T-helper 1 cell treated with Interleukin-12 subunit alpha and Interleukin-12 subunit beta and Interleukin-4 antibody, amounts not matched to agents 30 ng/mL and 1 ng/mL, for 36 hours (primary cell): Measurements from ENCODE around the gene BIRC5. TPM values are rescaled to one million over a fixed set of nuclear protein-coding genes. Genes with fewer than 3 reads are reported as not detected.

Experiments used
- intact Hi-C: fragments of 100-400 bp; cut with micrococcal nuclease; formaldehyde crosslinking; loops from one replicate; pipeline ENCODE4 v1.15.1; 2024
- total RNA-seq: library from RNA; stranded (reverse); gene quantifications from 2 replicates; pipeline ENCODE4 v1.2.3, GENCODE V29; 2022

The BIRC5 gene
- total RNA-seq, 1 donor from 2014 or later: 53.4 TPM

DNA sequence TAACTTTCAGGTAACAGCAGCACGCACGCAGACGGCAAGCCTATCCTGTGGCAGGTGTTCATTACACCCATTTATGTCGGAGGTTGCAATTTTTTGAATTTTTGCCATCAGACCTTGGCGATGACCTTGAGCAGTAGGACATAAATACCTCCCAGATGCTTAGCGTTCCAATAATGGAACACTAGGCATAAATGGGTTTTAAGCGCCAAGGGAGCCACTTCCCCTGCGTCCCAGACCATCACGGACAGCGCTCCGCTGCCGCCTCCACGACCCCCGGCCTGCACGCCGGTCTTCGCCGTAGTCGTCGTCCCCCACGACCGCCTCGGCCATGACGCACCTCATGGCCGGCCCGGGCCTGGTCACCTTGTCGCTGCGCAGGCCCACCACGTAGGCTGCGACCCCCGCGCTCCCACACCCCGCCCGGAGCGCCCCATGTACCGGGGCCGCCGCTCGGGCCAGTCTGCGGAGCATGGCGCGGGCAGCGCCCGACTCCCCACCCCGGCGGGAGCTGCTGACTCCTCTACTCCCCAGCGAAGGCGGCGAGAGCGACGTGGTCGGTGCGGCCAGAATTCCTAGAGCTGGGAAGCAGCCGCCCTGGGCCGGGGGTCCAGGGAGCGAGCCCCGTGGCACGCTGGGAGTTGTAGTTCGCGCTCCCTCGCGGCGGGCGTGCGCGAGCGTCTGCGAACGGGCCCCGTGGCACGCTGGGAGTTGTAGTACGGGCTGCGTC lies 40.1 kb downstream of the BIRC5 start:
- intact Hi-C loops: loop anchor here (1.0 to 10.0 kb wide), 9 partner anchors 40 to 589 kb away; partner anchors contain the start of genes BIRC5, CYTH1, PGS1 and SOCS3

GRCh38 chr17:78255029-78255656 lies 41.1 kb downstream of the BIRC5 start:
- intact Hi-C loops: loop anchor here (2.0 to 10.0 kb wide), 2 partner anchors 124 to 590 kb away; partner anchors contain the start of gene PGS1

GRCh38 chr17:78255953-78256706 lies 42.1 kb downstream of the BIRC5 start:
- intact Hi-C loops: loop anchor here (2.0 to 10.0 kb wide), 2 partner anchors 123 to 591 kb away; partner anchors contain the start of gene PGS1

DNA sequence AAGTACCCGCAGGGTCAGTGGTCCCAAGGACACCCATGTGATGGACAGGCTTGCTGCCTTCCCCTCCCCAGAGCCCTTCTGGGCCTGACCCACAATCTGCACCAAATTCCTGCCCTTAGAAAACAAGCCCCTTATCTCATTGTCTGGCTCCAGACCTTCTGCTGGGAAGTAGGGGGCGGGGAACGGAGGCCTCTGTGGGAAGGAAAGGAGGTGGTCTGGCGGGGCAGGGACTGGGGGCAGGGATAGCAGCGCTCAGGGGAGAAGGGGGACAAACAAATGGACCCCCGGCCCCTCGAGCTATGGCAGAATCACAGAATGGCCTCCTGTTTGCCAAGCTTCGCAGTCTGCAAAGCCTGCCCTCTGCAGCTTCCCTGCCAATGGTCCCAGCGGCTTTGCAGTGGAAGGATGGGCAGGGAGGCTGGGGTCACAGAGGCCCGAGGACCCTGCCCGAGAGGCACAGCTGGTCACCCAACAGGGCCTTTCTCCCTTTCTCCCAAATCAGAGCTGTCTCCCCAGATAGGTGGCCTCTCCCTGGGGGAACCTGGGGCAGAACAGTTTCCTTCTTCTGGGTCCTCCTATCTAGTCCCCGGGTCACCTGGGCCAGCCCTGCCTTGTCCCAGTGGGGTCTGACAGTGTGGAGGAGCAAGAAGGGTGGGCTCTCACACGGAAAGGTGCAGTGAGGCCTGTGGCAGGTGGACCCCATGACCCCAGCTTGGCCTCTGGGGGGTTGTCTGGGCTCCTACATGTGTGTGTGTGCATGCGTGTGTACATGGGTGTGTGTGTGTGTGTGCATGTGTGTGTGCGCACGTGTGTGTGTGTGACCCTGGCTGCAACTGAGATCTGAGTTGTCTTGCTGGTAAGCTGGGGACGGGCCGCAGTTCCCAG lies 42.9 kb downstream of the BIRC5 start:
- intact Hi-C loops: loop anchor here (10.0 kb wide), 1 partner anchor 592 kb away; no protein-coding TSS in a partner anchor

- intact Hi-C loops: loop anchor here (2.0 to 10.0 kb wide), 2 partner anchors 15 to 593 kb away; no protein-coding TSS in a partner anchor
Measured at GRCh38 chr17:78257810-78258322, 43.8 kb downstream of the BIRC5 start.

DNA sequence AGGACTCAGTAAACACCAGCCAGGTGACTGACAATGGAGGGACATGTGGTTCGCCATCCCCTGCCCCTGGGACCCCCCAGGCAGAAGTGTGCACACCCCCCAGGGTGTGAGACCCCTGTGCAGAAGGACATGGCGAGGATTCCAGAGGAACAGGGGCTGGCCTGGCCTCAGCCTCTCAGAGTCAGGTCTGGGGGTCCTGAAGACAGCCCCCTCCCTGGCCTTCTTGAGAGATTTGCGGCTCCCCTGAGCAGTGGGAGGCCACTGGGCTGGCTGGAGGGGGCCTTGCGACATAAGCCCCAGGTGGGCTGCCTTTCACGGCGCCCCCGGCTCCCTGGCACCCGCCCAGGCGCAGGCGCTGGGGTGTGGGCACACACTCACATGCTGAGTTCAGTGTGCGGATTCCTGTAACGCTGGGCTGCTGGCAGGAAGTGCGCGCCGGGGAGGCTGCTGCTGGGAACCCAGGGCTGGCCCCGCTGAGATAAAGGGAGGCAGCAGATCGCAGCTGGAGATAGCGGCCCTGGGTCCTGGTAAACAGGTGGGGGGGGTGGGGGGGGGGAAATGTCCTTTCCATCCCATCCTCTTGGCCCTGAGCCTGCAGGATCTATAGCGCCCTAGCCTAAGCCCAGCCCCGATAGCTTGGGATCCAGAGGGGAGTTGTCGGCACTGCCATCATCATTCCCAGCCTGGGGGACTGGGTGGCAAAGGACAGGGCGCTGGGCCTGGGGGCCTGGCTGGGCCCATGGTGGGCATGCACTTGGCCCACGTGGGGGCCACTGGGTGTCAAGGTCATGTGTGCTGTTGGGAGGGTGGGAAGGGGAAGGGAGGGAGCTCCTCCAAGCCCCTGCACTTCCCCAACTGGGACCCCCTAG lies 44.5 kb downstream of the BIRC5 start:
- intact Hi-C loops: loop anchor here (2.0 to 10.0 kb wide), 2 partner anchors 14 to 594 kb away; no protein-coding TSS in a partner anchor

GRCh38 chr17:78259192-78259554 lies 45.1 kb downstream of the BIRC5 start:
- intact Hi-C loops: loop anchor here (2.0 to 10.0 kb wide), 2 partner anchors 14 to 594 kb away; no protein-coding TSS in a partner anchor

- intact Hi-C loops: loop anchor here (1.0 kb wide), 1 partner anchor 9 kb away; no protein-coding TSS in a partner anchor
Measured at GRCh38 chr17:78263063-78263735, 49.1 kb downstream of the BIRC5 start.

- intact Hi-C loops: loop anchor here (1.0 kb wide), 1 partner anchor 8 kb away; no protein-coding TSS in a partner anchor
Measured at GRCh38 chr17:78263736-78264340, 49.8 kb downstream of the BIRC5 start.

DNA sequence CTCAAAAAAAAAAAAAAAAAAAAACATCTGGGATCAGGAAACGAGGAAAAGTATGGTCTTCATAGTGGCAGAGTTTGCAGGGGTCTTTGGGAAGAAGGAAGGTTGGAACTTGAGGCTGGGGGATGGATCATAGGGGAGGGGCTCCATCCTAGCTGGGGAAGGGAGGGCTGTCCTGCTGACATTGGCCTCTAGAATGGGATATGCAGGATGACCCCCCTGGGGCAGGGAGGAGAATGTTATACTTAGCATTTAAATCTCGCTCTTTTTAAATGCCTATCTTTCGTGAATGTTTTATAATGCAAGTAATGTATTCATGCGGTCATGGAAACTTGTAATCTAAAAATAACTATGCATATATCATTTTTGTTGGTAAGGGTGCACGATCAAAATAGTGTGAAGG lies 50.5 kb downstream of the BIRC5 start:
- intact Hi-C loops: no loop called here

GRCh38 chr17:78265121-78265520 lies 51.1 kb downstream of the BIRC5 start:
- intact Hi-C loops: no loop called here

GRCh38 chr17:78266231-78266631 lies 52.2 kb downstream of the BIRC5 start:
- intact Hi-C loops: no loop called here

DNA sequence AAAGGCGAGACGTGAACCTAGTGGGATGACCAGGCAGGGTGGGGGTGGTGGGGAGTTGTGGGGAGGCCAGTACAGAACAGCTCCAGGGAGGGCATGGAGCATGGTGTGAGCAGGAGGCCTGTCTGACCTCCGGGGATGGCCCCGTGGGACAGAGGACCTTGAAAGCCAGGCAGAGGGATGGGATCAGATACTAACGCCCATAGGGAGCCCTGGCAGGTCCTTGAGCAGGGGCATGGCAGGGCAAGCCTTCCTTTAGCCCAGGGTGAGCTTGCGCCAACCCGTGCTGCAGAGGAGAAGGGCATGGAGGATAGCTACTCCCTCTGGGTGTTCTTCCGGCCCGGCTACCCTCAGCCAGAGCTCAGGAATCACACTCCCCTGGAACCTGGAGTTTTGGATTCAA lies 52.7 kb downstream of the BIRC5 start:
- intact Hi-C loops: no loop called here

DNA sequence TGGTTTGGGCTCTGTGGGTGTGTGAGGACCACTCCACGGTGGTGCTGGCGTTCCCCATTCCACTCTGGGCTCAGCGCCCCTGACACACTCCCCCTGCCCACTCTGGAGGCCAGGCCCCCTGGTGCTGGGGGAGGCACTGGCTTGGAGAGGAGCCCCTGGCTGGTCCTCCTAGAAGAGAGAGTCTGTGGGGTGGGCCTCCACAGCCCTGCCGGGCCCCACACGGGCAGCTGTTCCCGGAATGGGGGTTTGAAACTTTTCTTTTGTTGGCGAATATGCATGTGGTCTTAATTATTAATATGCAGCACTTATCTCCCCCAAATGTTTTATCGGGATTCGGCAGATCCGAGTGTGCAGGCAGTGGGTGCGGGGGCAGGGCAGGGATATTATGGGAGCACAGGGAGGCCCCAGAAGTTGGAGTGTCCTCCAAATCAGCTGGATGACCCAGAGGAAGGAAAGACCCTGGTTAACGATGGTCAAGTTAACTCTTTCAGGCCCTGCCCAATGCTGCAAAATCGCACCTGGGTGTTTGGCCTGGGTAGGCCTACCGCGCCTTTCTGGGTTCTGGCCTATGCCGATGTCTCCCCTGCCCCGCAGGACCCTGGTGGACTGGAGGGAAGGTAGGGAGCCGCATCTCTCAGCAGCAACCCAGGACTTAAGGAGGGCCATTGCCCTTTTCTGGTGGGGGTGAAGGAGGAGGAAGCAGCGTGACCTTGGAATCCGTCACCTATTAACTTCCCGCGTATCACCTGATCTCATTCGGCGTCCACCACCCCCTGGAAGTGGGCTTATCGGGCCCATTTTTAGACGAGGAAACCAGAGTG lies 53.4 kb downstream of the BIRC5 start:
- intact Hi-C loops: no loop called here

GRCh38 chr17:78268191-78268874 lies 54.3 kb downstream of the BIRC5 start:
- intact Hi-C loops: no loop called here

GRCh38 chr17:78268951-78269905 lies 55.2 kb downstream of the BIRC5 start:
- intact Hi-C loops: no loop called here
